Peyer's patch (tissue), 4 donors: ENCODE results near the gene SLC23A2. TPM values are rescaled to one million over a fixed set of nuclear protein-coding genes. Genes with fewer than 3 reads are reported as not detected.

ENCODE experiments used
- DNase-seq, 3 donors: peaks; one replicate each; pipeline ENCODE4 v3.0.0-alpha.2; 2017 to 2019
- H3K27ac ChIP-seq, 4 donors: fragments of 200-600 bp; sonication (generic); one replicate each; pipeline ENCODE4 v1.5.1; 2016 to 2019
- H3K27me3 ChIP-seq, 2 donors: fragments of 200-600 bp; sonication (generic); one replicate each; pipeline ENCODE4 v1.5.1; 2019
- H3K36me3 ChIP-seq, 3 donors: fragments of 200-600 bp; sonication (generic); one replicate each; pipeline ENCODE4 v1.5.1; 2016 to 2019
- H3K4me1 ChIP-seq, 4 donors: fragments of 200-600 bp; sonication (generic); one replicate each; pipeline ENCODE4 v1.5.1; 2016 to 2019
- H3K4me3 ChIP-seq, 4 donors: fragments of 200-600 bp; sonication (generic); 1 replicate in 3 of 4; 2 replicates in 1 of 4; pipeline ENCODE4 v1.5.1; 2016 to 2019; ENCODE audit warnings: mild to moderate bottlenecking in 1 of 4
- H3K9me3 ChIP-seq, 4 donors: fragments of 200-600 bp; sonication (generic); one replicate each; pipeline ENCODE4 v1.5.1; 2016 to 2019; ENCODE audit warnings: mild to moderate bottlenecking in 1 of 4
- CTCF ChIP-seq, 6 experiments: fragments of 450-650 bp in 4 of 6; fragments of 200-600 bp in 2 of 6; sonication (generic) in 1 of 6; IDR thresholded peaks; one replicate each; pipeline ENCODE4 v1.5.1; 2017 to 2019; ENCODE audit warnings: antibody characterized with exemption in 6 of 6, mild to moderate bottlenecking in 3 of 6, moderate library complexity in 1 of 6
- POLR2A ChIP-seq, 2 donors: fragments of 450-650 bp; IDR thresholded peaks; one replicate each; pipeline ENCODE4 v1.5.1; 2017; ENCODE audit warnings: antibody characterized with exemption in 2 of 2, mild to moderate bottlenecking in 2 of 2, moderate library complexity in 2 of 2
- total RNA-seq, 4 donors: library from RNA; depleted of rRNA; stranded (reverse); fragments of >200 nt; gene quantifications; one replicate each; pipeline ENCODE4 v1.1.0, GENCODE V29; 2016

SLC23A2 gene
- total RNA-seq, 4 donors from 2014 or later, result 4.2 to 18.2 (median 11.0) TPM

DNA sequence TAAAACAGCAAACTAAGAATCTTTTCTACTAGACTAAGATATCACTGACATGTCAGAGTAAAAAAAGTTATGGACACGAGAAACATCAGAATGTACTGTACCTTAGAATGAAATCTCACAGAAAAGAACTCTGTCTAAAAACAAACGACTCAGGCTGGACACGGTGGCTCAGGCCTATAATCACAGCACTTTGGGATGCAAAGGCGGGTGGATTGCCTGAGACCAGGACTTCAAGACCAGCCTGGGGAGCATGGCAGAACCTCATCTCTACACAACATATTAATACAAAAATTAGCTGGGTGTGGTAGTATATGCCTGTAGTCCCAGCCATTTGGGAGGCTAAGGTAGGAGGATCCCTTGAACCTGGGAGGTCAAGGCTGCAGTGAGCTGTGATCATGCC, 157.0 kb downstream of the SLC23A2 start:
- TF ChIP-seq CTCF (IDR thresholded peaks at IDR 0.05), result no peak
- TF ChIP-seq POLR2A (IDR thresholded peaks at IDR 0.05), result no peak
- DNase-seq, result no peak

DNA sequence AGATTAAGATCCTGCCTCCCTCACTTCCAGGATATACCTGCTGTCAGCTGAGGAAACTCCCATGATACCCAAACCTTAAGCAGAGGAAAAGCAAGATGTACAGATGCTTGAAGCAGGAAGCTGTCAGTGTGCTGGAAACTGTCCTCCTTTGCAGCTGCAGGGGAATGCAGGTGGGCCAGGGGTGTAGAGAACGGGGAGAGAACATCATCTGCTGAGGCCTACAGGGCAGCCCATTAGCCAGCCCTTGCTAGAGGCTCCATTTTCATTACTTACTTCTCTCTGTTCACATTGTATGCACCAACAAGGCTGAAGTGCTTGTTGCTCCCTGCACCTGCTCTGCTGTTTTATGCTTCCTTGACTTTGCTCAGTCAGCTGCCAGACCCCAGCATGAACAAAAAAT, 160.5 kb downstream of the SLC23A2 start:
- no peak for DNase-seq
- Histone ChIP-seq H3K4me3 (no peak overlapping the region), H3K36me3 (no peaks in the 10 kb centered on the region), H3K9me3 (no peaks in the 10 kb centered on the region), H3K27ac (no peak overlapping the region), H3K4me1 (no peaks in the 10 kb centered on the region), H3K27me3 (no peaks in the 10 kb centered on the region)
- TF ChIP-seq POLR2A (IDR thresholded peaks at IDR 0.05) (no peak), CTCF (IDR thresholded peaks at IDR 0.05) (no peak)

More for the DNA sequence above, 157.0 kb downstream of the SLC23A2 start:
- H3K4me1 ChIP-seq, result no peaks in the 10 kb centered on the region
- H3K9me3 ChIP-seq, result no peaks in the 10 kb centered on the region
- H3K4me3 ChIP-seq, result no peak overlapping the region
- no peaks in the 10 kb centered on the region for H3K36me3 ChIP-seq
- H3K27me3 ChIP-seq, result no peaks in the 10 kb centered on the region
- no peak overlapping the region for H3K27ac ChIP-seq

- H3K36me3 ChIP-seq, result no peaks in the 10 kb centered on the region
- no peak for DNase-seq
- no peaks in the 10 kb centered on the region for H3K4me1 ChIP-seq
- H3K27me3 ChIP-seq, result no peaks in the 10 kb centered on the region
- TF ChIP-seq CTCF (IDR thresholded peaks at IDR 0.05) (no peak), POLR2A (IDR thresholded peaks at IDR 0.05) (no peak)
- no peak overlapping the region for H3K27ac ChIP-seq
- no peak overlapping the region for H3K4me3 ChIP-seq
- no peaks in the 10 kb centered on the region for H3K9me3 ChIP-seq
These were observed 162.8 kb downstream of the SLC23A2 start for GRCh38 chr20:4838526-4838925.

GRCh38 chr20:4837760-4838159, 163.6 kb downstream of the SLC23A2 start:
- Histone ChIP-seq H3K27ac (no peak overlapping the region), H3K4me3 (no peak overlapping the region), H3K4me1 (no peaks in the 10 kb centered on the region), H3K27me3 (no peaks in the 10 kb centered on the region), H3K36me3 (no peaks in the 10 kb centered on the region), H3K9me3 (no peaks in the 10 kb centered on the region)
- no peak for TF ChIP-seq POLR2A (IDR thresholded peaks at IDR 0.05)
- no peak for DNase-seq

- Histone ChIP-seq H3K27me3 (no peaks in the 10 kb centered on the region), H3K36me3 (no peaks in the 10 kb centered on the region), H3K4me3 (no peak overlapping the region), H3K4me1 (no peaks in the 10 kb centered on the region), H3K9me3 (no peaks in the 10 kb centered on the region), H3K27ac (no peak overlapping the region)
- TF ChIP-seq CTCF (IDR thresholded peaks at IDR 0.05) (no peak), POLR2A (IDR thresholded peaks at IDR 0.05) (no peak)
- DNase-seq, result no peak
These were observed 164.4 kb downstream of the SLC23A2 start for GRCh38 chr20:4836935-4837334.

GRCh38 chr20:4836473-4836872, 164.8 kb downstream of the SLC23A2 start:
- no peak for TF ChIP-seq POLR2A (IDR thresholded peaks at IDR 0.05)
- no peak for TF ChIP-seq CTCF (IDR thresholded peaks at IDR 0.05)
- Histone ChIP-seq H3K36me3 (no peaks in the 10 kb centered on the region), H3K27ac (no peak overlapping the region), H3K4me3 (no peak overlapping the region), H3K27me3 (no peaks in the 10 kb centered on the region), H3K4me1 (no peaks in the 10 kb centered on the region), H3K9me3 (no peaks in the 10 kb centered on the region)
- DNase-seq, result no peak
